Caki2 (cell line): ENCODE measurements around the gene INPP5D. TPM values are rescaled to one million over a fixed set of nuclear protein-coding genes. Genes with fewer than 3 reads are reported as not detected.
"Not testable (repeated sequence)": the region's sequence is repeated elsewhere in the genome, so short reads cannot be mapped to it uniquely, and the experiment has no call there.

ENCODE experiments used
- DNase-seq: peaks from one replicate; pipeline ENCODE4 v3.0.0-alpha.2; 2015; ENCODE audit warnings: low read depth
- in situ Hi-C: cut with HindIII; loops from 2 replicates; pipeline ENCODE4 v1.10.0; 2016; ENCODE audit warnings: low sequenced_read_pairs, low pct_unique_long_range_greater_than_20kb, mixed read lengths
- total RNA-seq: library from RNA; depleted of rRNA; stranded (reverse); fragments of >200 nt; shearing (Covaris generic); gene quantifications from 2 replicates; pipeline ENCODE4 v1.2.3, GENCODE V29; 2014; ENCODE audit warnings: low replicate concordance

Gene INPP5D
- total RNA-seq, 1 experiment from 2014 or later, result not detected

DNA sequence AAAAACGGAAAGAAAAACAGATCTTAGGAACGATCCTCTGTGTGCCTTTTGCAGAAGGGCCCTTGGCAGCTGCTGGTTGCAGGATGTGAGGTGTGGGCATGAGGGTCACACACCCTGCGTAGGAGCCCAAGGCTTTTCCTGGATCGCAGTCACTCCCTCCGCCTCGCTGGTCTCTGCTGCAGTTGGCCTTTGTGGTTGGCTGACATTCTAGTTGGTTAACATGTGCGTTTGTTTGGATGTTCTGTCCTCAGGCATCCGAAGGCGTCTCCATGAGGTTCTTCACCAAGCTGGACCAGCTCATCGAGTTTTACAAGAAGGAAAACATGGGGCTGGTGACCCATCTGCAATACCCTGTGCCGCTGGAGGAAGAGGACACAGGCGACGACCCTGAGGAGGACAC is 61.7 kb downstream of the INPP5D start:
- no peak for DNase-seq
- in situ Hi-C loops, result no loop called here

DNA sequence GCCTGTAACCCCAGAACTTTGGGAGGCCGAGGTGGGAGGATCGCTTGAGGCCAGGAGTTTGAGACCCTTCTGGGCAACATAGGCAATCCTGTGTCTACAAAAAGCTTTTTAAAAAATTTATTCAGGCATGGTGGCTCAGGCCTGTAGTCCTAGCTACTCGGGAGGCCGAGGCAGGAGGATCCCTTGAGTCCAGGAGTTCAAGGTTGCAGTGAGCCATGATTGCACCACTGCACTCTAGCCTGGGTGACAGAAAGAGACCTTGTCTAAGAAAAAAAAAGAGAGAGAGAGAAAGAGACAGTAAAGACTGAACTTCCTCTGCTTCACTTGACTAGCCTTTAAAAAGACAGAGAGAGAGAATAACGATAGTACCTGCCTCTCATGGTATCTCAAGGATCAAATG is 62.4 kb downstream of the INPP5D start:
- in situ Hi-C loops, result no loop called here
- DNase-seq, result no peak

DNA sequence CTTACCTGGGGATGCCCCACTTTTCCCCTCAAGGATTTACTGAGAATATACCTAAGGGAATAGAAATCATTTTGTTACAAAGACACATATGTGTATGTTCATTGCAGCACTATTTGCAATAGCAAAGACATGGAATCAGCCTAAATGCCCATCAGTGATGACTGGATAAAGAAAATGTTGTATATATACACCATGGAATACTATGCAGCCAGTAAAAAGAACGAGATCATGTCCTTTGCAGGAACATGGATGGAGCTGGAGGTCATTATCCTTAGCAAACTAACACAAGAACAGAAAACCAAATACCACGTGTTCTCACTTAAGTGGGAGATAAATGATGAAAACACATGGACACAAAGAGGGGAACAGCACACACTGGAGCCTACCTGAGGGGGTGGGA is 63.4 kb downstream of the INPP5D start:
- in situ Hi-C loops, result not testable (repeated sequence)

DNA sequence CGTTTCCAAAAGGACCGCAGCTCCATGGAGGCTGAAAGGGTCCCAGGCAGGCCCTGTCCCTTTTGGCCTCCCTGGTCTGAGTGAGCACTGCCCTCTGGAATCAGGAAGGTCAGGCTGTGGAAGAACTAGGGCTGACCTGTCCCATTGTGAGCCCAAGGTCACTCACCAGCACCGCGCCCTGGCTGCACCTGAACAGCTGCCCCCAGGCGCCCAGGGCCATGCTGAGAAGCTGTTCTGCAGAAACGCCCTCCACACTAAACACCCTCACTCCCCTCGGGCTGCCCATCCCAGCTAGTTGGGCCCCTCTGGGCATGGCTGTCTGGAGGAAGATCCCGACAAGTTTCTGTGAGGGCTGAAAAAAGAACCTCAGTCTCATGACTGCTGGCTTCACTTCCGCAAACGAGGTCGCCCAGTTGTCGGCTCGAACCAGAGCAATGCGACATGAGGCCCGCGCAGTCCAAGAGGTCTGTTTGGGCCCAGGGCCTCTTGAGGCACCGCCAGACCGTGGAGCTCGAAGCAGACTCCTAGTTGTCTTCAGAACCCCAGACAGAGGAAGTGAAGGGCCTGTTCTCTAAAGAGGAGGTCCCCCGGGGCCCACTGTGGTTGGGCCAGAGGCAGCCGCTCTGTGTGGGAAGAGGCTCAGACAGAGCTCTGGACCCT is 64.4 kb downstream of the INPP5D start:
- no peak for DNase-seq
- in situ Hi-C loops, result no loop called here

More for the DNA sequence above, 63.4 kb downstream of the INPP5D start:
- not testable (repeated sequence) for DNase-seq

DNA sequence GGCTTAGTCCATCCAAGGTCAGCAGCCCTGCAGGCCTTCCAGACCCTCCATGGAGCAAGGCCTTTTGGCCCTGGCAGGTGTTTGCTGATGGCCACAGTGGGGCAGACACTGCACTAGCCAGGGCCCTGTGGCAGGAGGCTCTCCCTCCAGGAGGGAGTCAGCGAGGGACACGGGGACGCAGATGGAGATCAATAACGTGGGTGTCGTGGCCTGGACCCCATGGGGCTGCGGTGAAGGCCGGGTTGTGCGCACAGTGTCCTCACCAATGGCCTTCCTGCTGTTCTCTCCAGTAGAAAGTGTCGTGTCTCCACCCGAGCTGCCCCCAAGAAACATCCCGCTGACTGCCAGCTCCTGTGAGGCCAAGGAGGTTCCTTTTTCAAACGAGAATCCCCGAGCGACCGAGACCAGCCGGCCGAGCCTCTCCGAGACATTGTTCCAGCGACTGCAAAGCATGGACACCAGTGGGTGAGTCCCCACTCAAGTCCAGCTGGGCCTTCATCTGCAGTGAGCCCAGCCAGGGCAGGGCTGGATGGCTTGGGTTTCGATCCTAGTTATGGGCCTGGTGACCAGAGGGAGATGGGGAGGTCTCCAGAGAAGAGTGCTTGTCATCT is 65.4 kb downstream of the INPP5D start:
- no peak for DNase-seq
- in situ Hi-C loops, result no loop called here

DNA sequence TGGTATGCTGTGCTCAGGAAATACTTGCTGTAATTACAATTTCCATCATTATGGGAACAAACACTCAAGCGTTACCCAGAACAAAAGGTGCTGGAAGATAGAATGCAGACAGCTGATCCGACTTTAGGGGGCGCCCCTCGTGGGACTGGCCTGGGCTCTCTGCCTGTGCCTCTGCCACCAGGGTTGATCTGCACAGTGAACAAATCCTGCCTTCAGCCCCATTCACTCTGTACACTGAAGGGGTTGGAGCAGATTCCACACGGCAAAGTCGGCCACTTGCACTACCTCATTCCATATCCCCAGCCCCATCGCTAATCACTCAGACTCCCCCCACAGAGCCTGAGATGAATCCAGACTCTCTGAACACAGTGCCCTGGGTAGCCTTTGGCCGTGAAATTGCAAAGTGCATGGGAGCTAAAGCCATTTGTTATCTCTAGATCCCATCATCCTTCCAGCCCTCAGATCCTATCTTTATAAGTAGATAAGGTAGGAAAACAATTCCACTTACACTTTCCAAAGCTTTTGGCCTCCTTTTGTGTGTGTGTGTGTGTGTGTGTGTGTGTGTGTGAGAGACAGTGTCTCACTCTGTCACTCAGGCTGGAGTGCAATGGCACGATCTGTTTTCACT is 69.3 kb downstream of the INPP5D start:
- in situ Hi-C loops, result no loop called here
- DNase-seq, result no peak

DNA sequence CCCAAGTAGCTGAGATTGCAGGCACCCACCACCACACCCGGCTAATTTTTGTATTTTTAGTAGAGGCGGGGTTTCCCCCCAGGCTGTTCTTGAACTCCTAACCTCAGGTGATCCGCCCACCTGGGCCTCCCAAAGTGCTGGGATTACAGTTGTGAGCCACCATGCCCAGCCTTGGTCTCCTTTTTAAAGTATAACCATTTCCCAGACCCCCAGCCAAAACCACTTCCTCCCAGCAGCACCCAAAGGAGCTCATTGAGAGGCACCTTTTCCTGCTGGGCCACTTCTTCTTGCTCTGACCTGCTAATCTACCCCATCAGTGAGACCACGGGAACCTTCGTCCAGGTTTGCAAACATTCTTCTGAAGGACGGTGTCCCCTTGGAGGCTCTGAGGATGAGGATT is 69.9 kb downstream of the INPP5D start:
- DNase-seq, result no peak
- in situ Hi-C loops, result no loop called here

DNA sequence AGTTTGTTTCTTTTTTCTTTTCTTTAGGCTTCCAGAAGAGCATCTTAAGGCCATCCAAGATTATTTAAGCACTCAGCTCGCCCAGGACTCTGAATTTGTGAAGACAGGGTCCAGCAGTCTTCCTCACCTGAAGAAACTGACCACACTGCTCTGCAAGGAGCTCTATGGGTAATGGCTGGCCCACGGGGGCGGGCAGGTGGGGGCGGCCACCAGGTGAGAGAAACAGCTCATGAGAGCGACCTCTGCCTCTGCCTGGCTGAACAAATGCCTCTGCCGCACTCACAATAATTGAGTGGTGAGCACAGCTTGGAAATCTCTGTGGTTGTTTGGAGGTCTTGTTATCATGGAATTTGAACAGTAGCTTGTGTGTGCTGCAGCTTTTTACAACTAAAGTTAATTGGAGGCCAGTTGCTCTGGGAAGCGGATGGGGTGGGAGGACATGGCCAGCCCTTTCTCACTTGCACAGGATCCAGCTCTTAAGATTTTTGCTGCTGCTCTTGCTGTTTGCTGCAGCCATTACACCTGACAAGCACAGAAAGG is 70.4 kb downstream of the INPP5D start:
- DNase-seq, result no peak
- in situ Hi-C loops, result no loop called here

DNA sequence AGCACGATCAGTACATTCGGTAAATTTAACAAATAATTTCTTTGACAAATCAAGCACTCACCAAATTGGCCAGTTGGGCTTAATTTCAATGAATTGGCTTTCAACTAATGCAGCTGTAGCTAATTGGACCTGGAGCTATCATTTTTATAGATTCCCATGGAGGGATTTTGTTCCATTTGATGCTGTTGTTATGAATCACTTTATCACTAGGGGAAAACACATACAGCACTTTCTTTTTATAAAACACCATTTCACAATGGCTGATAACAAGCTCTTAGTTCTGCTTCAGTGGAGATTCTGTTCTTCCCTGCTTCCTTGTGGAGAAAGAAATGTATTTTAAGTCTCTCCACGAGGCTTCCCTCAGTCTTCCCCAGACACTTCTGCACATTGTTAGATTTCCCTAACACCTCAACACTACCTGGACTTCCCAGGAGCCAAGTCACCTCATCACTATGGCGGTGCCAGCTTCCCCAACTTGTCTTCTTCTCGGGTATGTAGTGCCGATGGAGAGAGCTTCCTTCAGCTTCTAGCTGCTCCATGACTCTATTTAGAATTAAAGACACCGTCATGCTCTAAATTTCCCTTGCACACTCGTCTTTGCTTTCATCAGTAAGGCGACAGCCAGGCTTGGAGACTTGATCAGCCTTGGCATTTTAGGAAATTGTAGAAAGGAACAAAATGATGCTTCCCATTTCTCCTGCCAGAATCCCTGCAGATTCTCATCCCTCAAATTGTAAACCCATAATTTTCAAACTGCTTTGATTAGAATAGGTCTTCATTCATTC is 72.0 kb downstream of the INPP5D start:
- in situ Hi-C loops, result no loop called here
- no peak for DNase-seq

DNA sequence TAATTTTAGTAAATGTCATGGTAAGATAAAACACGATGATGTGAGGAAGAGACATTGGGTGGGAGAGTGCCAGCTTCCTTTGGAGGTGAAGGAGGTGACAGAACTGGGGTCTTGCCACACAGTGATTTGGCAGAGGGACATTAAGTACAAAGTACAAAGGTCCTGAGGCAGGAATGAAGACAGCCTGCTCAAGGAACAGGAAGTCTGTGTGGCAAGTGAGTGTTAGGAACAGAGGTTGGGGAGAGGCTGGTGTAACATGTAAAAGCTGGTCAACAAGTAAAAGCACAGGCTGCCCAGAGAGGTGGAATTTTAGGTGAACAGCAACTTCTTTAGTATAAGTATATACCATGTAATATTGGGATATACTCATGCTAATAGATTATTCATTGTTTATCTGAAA is 73.1 kb downstream of the INPP5D start:
- in situ Hi-C loops, result no loop called here
- no peak for DNase-seq

DNA sequence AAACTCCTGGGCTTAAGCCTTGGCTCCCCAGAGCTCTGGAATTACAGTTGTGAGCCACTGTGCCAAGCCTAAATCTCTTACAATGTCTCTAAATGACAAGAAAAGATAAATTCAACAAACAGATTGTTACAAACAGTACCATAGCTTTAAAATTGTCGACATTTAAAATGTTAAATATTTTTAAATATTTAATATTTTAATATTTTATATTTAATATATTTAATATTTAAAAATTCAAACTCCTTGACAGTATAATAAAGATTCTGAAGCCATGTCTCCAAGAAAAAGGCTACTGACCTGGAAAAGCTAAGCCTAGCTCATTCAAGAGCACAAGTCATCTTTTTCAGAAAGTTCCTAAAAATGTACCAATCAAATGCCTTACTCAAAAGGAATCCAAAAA is 75.3 kb downstream of the INPP5D start:
- DNase-seq, result no peak
- in situ Hi-C loops, result no loop called here

DNA sequence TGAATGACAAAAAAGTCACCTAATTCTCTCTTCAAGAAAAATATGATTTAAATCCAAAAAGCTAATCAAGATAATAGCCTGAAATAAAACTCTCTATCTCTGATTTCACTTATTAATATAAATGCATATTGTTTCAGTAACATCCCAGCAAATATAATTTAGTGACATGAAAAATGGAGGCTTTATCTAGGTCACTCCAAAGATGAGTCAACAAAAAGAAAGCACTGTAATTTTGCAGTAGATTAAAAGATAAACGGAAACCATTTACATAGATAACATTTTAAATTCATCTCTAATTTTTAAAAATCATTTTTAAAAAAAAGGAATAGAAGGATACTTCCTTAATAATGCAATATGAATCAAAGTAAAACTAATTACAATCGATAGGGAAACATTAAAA is 76.9 kb downstream of the INPP5D start:
- in situ Hi-C loops, result no loop called here
- no peak for DNase-seq

DNA sequence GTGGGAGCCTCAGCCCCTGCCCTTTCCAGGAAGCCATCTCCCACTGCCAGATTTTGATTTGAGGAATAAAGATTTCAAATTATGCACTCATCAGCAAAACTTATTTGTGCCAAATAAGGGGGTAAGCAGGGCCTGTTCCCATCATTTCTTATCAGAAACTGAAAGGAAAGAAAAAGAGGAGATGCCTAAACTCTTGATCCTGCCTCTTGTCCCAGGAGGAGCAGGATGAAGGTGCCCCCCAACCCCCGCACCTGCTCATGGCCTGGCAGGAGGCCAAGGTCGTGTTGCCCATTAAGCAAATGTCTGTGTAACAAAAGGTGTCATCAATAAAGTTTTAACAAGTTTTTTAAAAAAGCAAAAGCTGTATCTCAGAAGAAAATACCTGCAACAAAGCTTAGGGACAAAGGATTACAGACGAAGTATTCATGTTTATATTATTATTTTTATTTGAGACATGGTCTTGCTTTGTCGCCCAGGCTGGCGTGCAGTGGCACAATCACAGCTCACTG is 80.0 kb downstream of the INPP5D start:
- in situ Hi-C loops, result no loop called here
- no peak for DNase-seq

DNA sequence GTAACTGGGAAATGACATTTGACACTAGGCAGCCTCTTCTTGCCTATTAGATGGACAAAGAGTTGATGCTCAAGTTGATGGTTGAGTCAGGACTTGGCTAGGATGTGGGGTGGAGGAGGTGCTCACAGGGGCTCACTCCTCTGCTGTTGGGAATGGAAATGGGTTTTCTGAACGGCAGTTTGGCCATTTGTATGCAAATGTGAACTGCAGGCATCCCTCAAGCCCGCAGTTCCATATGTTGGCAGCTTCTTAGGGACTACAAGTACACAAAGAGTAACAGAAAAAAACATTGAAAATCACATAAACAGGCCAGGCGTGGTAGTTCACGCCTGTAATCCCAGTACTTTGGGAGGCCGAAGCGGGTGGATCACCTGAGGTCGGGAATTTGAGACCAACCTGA is 80.8 kb downstream of the INPP5D start:
- DNase-seq, result no peak
- in situ Hi-C loops, result no loop called here

DNA sequence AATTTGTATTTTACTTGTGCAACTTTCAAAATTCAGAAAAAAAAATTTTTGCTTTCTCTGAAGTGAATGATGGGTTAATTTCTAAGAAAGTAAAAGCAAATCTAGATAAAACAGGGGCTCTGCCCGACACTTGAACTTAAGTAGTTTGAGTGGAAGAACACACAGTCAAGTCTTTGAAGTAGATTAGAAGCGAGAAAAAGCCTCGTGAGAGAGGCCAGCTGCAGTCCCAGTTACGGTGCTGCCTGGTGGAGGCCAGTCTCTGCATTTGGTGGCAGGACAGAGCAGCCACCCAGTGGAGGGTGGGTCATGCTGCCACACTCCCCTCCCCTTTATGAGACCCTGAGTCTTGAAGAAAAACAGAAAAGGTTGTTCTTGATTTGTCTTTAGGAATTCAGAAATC is 81.8 kb downstream of the INPP5D start:
- in situ Hi-C loops, result no loop called here
- DNase-seq, result no peak

DNA sequence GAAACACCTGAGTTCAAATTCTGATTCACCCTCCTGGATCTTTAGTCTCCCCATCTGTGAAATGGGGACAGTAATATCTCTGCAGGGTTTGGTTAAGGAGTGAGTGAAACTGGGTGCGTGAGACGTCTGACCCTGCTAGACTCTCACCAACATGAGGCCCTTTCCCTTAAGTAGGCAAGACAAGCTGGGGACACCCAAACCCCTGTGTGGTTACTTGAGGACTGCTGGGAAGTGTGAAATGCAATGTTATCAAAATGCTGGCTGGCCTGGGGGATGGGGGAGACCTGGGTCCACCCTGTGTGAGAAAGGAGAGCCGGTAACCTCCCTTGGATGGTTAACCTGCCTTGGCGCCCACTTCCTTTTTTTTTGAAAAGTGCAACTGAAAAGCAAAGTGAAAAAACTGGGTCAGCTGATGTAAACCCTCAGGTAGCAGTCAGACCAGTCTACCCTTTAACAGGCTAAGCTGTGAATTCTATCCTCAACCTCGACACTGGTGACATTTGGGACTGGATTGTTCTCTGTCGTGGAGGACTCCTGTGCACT is 82.3 kb downstream of the INPP5D start:
- no peak for DNase-seq
- in situ Hi-C loops, result no loop called here

DNA sequence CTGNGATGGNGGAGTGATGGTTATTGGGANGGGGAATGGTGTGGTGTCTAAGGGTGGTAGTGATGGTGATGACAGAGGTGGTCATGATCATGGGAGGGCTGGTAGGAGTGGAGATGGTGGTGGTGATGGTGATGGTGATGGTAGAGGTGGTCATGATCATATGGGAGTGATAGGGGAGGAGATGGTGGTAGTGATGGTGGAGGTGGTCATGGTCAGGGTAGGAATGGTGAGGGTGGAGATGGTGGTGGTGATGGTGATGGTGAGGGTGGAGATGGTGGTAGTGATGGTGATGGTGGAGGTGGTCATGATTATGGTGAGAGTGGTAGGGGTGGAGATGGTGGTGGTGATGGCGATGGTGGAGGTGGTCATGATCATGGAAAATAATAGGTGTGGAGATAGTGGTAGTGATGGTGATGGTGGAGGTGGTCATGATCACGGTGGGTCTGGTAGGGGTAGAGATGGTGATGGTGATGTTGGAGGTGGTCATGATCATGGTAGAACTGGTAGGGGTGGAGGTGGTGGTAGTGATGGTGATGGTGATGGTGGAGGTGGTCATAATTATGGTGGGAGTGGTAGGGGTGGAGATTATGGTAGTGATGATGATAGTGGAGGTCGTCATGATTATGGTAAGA is 83.7 kb downstream of the INPP5D start:
- DNase-seq, result no peak
- in situ Hi-C loops, result no loop called here

DNA sequence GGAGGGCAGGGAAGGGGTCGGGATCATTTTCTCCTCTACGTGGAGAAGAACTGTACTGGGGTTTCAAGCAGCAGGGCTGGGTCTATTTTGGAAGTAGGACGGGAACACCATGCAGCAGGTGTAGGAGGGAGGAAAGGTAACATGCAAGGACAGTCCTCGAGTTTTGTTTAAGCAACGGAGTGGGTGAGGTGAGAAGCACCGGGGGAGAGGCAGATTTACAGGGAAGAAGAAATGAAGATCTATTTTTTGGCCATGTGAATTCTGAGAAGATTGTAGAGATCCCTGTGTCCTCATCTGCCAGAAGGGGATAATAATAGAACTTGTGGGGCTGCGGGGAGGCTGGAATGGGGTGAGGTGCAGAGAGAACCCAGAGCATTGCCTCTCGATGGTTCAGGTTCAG is 85.6 kb downstream of the INPP5D start:
- no peak for DNase-seq
- in situ Hi-C loops, result no loop called here
